GM13977 (cell line): ENCODE data around the gene BRD3.
"Not testable (repeated sequence)": the region's sequence is repeated elsewhere in the genome, so short reads cannot be mapped to it uniquely, and the experiment has no call there.

Experiments used
- DNase-seq: peaks from one replicate; pipeline ENCODE4 v3.0.0; 2012; ENCODE audit warnings: low spot score
- CTCF ChIP-seq: IDR thresholded peaks from 2 replicates; pipeline ENCODE4 v1.5.1; 2012; ENCODE audit warnings: mild to moderate bottlenecking, control low read depth; ENCODE audit not compliant: insufficient read depth; ENCODE audit errors: extremely low read depth, missing control alignments
- in situ Hi-C: fragments of 300-500 bp; cut with MboI; formaldehyde crosslinking; loops from one replicate; pipeline ENCODE4 v1.12.0; 2022; ENCODE audit warnings: low sequenced_read_pairs, low pct_unique_long_range_greater_than_20kb, mixed read lengths, inconsistent platforms; ENCODE audit not compliant: unreplicated experiment

Gene BRD3

DNA sequence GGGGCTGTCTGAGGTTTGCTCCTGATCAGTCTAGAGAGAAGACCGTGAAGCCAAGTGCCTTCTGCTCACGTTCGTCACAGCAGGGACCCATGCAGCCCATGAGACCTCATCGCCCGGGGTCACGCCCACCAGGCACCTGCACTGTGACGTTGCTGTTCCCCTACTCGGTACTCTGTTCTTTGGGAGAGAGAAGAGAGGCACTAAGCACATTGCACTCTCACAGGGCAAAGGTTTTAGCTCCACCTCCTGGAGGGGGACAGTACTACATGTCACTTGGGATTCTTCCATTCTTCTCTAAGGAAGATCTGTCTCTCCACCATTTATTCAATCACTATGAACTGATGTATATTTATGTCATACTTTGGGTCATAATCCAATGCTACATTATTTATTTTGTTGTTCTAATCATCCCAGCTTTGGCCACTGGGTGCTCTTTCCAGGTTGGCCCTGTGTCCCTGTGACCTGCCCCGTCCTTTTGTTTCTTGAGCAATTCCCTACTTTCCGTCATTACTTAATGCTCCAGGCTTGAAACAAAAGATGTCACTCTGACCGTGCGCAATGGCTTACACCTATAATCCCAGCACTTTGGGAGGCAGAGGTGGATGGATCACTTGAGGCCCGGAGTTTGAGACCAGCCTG is 31.4 kb upstream of the BRD3 start:
- TF ChIP-seq CTCF = peak; percentile 71
- peak; percentile 69 for DNase-seq
- in situ Hi-C loops = no loop called here

GRCh38 chr9:134089972-134090371 is 22.1 kb upstream of the BRD3 start:
- in situ Hi-C loops = no loop called here
- no peak for DNase-seq
- TF ChIP-seq CTCF = no peak

- DNase-seq = no peak
- in situ Hi-C loops = no loop called here
- no peak for TF ChIP-seq CTCF
Observed at GRCh38 chr9:134088063-134088725, 20.4 kb upstream of the BRD3 start.

DNA sequence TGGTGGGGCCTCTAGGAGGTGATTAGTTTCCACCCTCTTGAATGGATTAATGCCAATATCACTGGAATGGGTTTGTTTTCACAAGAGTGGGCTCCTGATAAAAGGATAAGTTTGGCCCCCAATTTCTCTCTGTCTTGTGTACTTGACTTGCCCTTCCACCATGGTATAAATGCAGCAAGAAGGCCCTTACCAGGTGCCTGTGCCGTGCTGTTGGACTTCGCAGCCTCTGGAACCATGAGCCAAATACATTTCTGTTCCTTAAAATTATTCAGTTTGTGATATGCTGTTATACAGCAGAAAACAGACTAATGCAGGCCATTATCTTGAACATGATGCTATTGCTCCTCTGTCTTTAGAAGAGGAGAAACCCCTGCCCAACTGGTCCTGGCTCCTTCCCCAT is 17.8 kb upstream of the BRD3 start:
- in situ Hi-C loops = no loop called here
- TF ChIP-seq CTCF = no peak
- no peak for DNase-seq

DNA sequence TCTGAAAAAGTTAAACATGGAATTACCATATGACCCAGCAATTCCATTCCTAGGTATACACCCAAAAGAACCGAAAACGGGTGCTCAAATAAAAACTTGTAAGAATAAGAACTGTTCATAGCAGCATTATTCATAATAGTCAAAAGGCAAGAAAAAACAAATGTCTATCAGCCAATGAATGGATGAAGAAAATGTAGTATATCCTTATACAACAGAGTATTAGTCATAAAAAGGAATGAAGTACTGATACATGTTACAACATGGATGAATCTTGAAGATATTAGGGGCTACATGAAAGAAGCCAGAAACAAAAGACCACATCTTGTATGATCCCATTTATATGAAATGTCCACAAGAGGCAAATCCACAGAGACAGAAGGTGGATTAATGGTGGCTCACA is 15.6 kb upstream of the BRD3 start:
- no peak for DNase-seq
- TF ChIP-seq CTCF = no peak
- in situ Hi-C loops = no loop called here

DNA sequence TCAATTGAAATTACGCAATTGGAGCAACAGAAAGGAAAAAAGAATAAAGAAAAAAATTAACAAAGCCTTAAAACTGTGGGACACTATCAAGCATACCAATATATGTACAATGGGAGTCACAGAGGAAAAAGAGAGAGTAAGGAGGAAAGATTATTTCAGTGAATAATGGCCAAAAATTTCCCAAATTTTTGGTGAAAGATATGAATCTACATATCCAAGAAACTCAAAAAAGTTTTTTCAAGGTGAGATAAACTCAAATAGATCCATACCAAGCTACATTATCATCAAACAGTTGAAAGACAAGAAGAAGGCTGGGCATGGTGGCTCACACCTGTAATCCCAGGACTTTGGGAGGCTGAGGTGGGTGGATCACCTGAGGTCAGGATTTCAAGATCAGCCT is 8.8 kb upstream of the BRD3 start:
- no peak for DNase-seq
- TF ChIP-seq CTCF = no peak
- in situ Hi-C loops = no loop called here

- in situ Hi-C loops, DNase-seq: not testable (repeated sequence)
Observed at GRCh38 chr9:134075689-134076088, 7.9 kb upstream of the BRD3 start.
